ENCODE data around the gene LYRM4.

Gene LYRM4

GRCh38 chr6:5260661-5261544 is at the start of gene LYRM4, which contains the start of gene FARS2:
Gene LYRM4, minus strand, starts transcription at chr6:5260950. Its CDS starts 217 bp downstream, at chr6:5260733.
Gene FARS2, plus strand, starts transcription at chr6:5261513.
- Histone ChIP-seq H3K27me3 (ENCODE audit: insufficient read depth, low read length) (no peaks in the 10 kb centered on the region), H3K79me2 (ENCODE audit: control insufficient read depth, insufficient read depth, low read length, unreplicated experiment) (peaks cover 37% of the 10 kb centered on the region), H3K4me3 (ENCODE audit: low read depth, low read length) (peak within 1 kb of the TSS; percentile 97), H3K4me1 (ENCODE audit: control insufficient read depth, insufficient read depth, low read length, unreplicated experiment) (peaks cover 13% of the 10 kb centered on the region), H3K27ac (ENCODE audit: low read depth, low read length) (peak within 1 kb of the TSS; percentile 98), H2AFZ (ENCODE audit: low read length, unreplicated experiment) (peak within 1 kb of the TSS; percentile 100), H3K36me3 (ENCODE audit: insufficient read depth, low read length) (no peaks in the 10 kb centered on the region)

- Histone ChIP-seq H3K36me3 (ENCODE audit: insufficient read depth, low read length) (no peaks in the 10 kb centered on the region), H3K27me3 (ENCODE audit: insufficient read depth, low read length) (no peaks in the 10 kb centered on the region)
Observed at GRCh38 chr6:5308066-5308465, 47.3 kb upstream of the LYRM4 start.

GRCh38 chr6:5307058-5307457 is 46.3 kb upstream of the LYRM4 start:
- Histone ChIP-seq H3K79me2 (ENCODE audit: control insufficient read depth, insufficient read depth, low read length, unreplicated experiment) (peaks cover 2% of the 10 kb centered on the region), H3K4me1 (ENCODE audit: control insufficient read depth, insufficient read depth, low read length, unreplicated experiment) (no peaks in the 10 kb centered on the region), H3K4me3 (ENCODE audit: low read depth, low read length) (no peak overlapping the region), H3K27ac (ENCODE audit: low read depth, low read length) (no peak overlapping the region), H3K27me3 (ENCODE audit: insufficient read depth, low read length) (no peaks in the 10 kb centered on the region), H3K36me3 (ENCODE audit: insufficient read depth, low read length) (no peaks in the 10 kb centered on the region), H2AFZ (ENCODE audit: low read length, unreplicated experiment) (no peak overlapping the region)

More at GRCh38 chr6:5308066-5308465, 47.3 kb upstream of the LYRM4 start:
- no peaks in the 10 kb centered on the region for H3K4me1 ChIP-seq (ENCODE audit: control insufficient read depth, insufficient read depth, low read length, unreplicated experiment)
- H3K4me3 ChIP-seq (ENCODE audit: low read depth, low read length): no peak overlapping the region
- no peak overlapping the region for H3K27ac ChIP-seq (ENCODE audit: low read depth, low read length)
- H3K79me2 ChIP-seq (ENCODE audit: control insufficient read depth, insufficient read depth, low read length, unreplicated experiment): peaks cover 2% of the 10 kb centered on the region
- no peak overlapping the region for H2AFZ ChIP-seq (ENCODE audit: low read length, unreplicated experiment)

GRCh38 chr6:5305968-5306626 is 45.3 kb upstream of the LYRM4 start:
- H3K27ac ChIP-seq (ENCODE audit: low read depth, low read length): no peak overlapping the region
- no peak overlapping the region for H2AFZ ChIP-seq (ENCODE audit: low read length, unreplicated experiment)
- H3K36me3 ChIP-seq (ENCODE audit: insufficient read depth, low read length): no peaks in the 10 kb centered on the region
- no peak overlapping the region for H3K4me3 ChIP-seq (ENCODE audit: low read depth, low read length)
- H3K27me3 ChIP-seq (ENCODE audit: insufficient read depth, low read length): no peaks in the 10 kb centered on the region
- peaks cover 2% of the 10 kb centered on the region for H3K79me2 ChIP-seq (ENCODE audit: control insufficient read depth, insufficient read depth, low read length, unreplicated experiment)
- H3K4me1 ChIP-seq (ENCODE audit: control insufficient read depth, insufficient read depth, low read length, unreplicated experiment): no peaks in the 10 kb centered on the region

GRCh38 chr6:5303682-5304081 is 42.9 kb upstream of the LYRM4 start:
- Histone ChIP-seq H2AFZ (ENCODE audit: low read length, unreplicated experiment) (no peak overlapping the region), H3K36me3 (ENCODE audit: insufficient read depth, low read length) (no peaks in the 10 kb centered on the region), H3K27me3 (ENCODE audit: insufficient read depth, low read length) (no peaks in the 10 kb centered on the region), H3K79me2 (ENCODE audit: control insufficient read depth, insufficient read depth, low read length, unreplicated experiment) (peaks cover 2% of the 10 kb centered on the region), H3K27ac (ENCODE audit: low read depth, low read length) (no peak overlapping the region), H3K4me1 (ENCODE audit: control insufficient read depth, insufficient read depth, low read length, unreplicated experiment) (no peaks in the 10 kb centered on the region), H3K4me3 (ENCODE audit: low read depth, low read length) (no peak overlapping the region)

GRCh38 chr6:5302995-5303622 is 42.4 kb upstream of the LYRM4 start:
- Histone ChIP-seq H2AFZ (ENCODE audit: low read length, unreplicated experiment) (no peak overlapping the region), H3K4me1 (ENCODE audit: control insufficient read depth, insufficient read depth, low read length, unreplicated experiment) (no peaks in the 10 kb centered on the region), H3K27me3 (ENCODE audit: insufficient read depth, low read length) (no peaks in the 10 kb centered on the region), H3K79me2 (ENCODE audit: control insufficient read depth, insufficient read depth, low read length, unreplicated experiment) (peaks cover 2% of the 10 kb centered on the region), H3K4me3 (ENCODE audit: low read depth, low read length) (no peak overlapping the region), H3K27ac (ENCODE audit: low read depth, low read length) (no peak overlapping the region), H3K36me3 (ENCODE audit: insufficient read depth, low read length) (no peaks in the 10 kb centered on the region)

GRCh38 chr6:5302220-5302946 is 41.6 kb upstream of the LYRM4 start:
- H2AFZ ChIP-seq (ENCODE audit: low read length, unreplicated experiment): no peak overlapping the region
- no peaks in the 10 kb centered on the region for H3K27me3 ChIP-seq (ENCODE audit: insufficient read depth, low read length)
- H3K4me3 ChIP-seq (ENCODE audit: low read depth, low read length): no peak overlapping the region

GRCh38 chr6:5300206-5300764 is 39.5 kb upstream of the LYRM4 start:
- no peak overlapping the region for H2AFZ ChIP-seq (ENCODE audit: low read length, unreplicated experiment)
- H3K79me2 ChIP-seq (ENCODE audit: control insufficient read depth, insufficient read depth, low read length, unreplicated experiment): no peaks in the 10 kb centered on the region
- no peaks in the 10 kb centered on the region for H3K27me3 ChIP-seq (ENCODE audit: insufficient read depth, low read length)
- no peak overlapping the region for H3K4me3 ChIP-seq (ENCODE audit: low read depth, low read length)
- H3K27ac ChIP-seq (ENCODE audit: low read depth, low read length): no peak overlapping the region
- H3K4me1 ChIP-seq (ENCODE audit: control insufficient read depth, insufficient read depth, low read length, unreplicated experiment): no peaks in the 10 kb centered on the region
- no peaks in the 10 kb centered on the region for H3K36me3 ChIP-seq (ENCODE audit: insufficient read depth, low read length)

More at GRCh38 chr6:5302220-5302946, 41.6 kb upstream of the LYRM4 start:
- Histone ChIP-seq H3K36me3 (ENCODE audit: insufficient read depth, low read length) (no peaks in the 10 kb centered on the region), H3K27ac (ENCODE audit: low read depth, low read length) (no peak overlapping the region), H3K4me1 (ENCODE audit: control insufficient read depth, insufficient read depth, low read length, unreplicated experiment) (no peaks in the 10 kb centered on the region), H3K79me2 (ENCODE audit: control insufficient read depth, insufficient read depth, low read length, unreplicated experiment) (peaks cover 2% of the 10 kb centered on the region)

- Histone ChIP-seq H3K27ac (ENCODE audit: low read depth, low read length) (no peak overlapping the region), H3K4me1 (ENCODE audit: control insufficient read depth, insufficient read depth, low read length, unreplicated experiment) (peaks cover 8% of the 10 kb centered on the region), H3K27me3 (ENCODE audit: insufficient read depth, low read length) (no peaks in the 10 kb centered on the region), H3K79me2 (ENCODE audit: control insufficient read depth, insufficient read depth, low read length, unreplicated experiment) (no peaks in the 10 kb centered on the region), H3K4me3 (ENCODE audit: low read depth, low read length) (no peak overlapping the region), H2AFZ (ENCODE audit: low read length, unreplicated experiment) (no peak overlapping the region), H3K36me3 (ENCODE audit: insufficient read depth, low read length) (no peaks in the 10 kb centered on the region)
Observed at GRCh38 chr6:5295623-5296022, 34.9 kb upstream of the LYRM4 start.
